ENCODE results near the gene ELFN2.

DNA sequence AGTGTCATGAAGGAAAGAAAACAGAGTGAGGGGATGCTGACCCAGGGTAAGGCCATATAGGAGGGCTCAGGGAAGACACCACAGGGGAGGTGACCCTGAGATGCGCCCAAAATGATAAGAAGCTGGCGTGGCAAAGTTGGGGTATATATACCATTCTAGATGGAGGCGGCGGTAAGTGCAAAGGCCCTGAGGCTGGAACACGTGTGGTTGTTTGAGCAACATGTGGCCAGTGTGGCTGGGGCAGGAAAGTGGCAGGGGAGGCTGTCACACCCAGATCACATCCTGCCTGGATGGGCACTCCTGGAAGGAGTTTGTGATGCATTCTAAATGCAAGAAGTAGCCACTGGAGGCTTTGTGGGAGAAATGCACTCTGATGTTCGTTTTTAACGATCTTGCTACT lies 74.8 kb downstream of the ELFN2 start:
- TF ChIP-seq CTCF (conservative IDR thresholded peaks at IDR 0.05 in 1 of 2, IDR thresholded peaks at IDR 0.05 in 1 of 2; ENCODE audit: extremely low read depth in 1 of 2, insufficient read depth in 1 of 2, low read depth in 1 of 2, low read length in 2 of 2) (no peak), EZH2 (IDR thresholded peaks at IDR 0.05; ENCODE audit: borderline replicate concordance, low read length) (no peak)
